ENCODE results near the gene TCF7L1.
"Not testable (repeated sequence)": the region's sequence is repeated elsewhere in the genome, so short reads cannot be mapped to it uniquely, and the experiment has no call there.

The TCF7L1 gene

DNA sequence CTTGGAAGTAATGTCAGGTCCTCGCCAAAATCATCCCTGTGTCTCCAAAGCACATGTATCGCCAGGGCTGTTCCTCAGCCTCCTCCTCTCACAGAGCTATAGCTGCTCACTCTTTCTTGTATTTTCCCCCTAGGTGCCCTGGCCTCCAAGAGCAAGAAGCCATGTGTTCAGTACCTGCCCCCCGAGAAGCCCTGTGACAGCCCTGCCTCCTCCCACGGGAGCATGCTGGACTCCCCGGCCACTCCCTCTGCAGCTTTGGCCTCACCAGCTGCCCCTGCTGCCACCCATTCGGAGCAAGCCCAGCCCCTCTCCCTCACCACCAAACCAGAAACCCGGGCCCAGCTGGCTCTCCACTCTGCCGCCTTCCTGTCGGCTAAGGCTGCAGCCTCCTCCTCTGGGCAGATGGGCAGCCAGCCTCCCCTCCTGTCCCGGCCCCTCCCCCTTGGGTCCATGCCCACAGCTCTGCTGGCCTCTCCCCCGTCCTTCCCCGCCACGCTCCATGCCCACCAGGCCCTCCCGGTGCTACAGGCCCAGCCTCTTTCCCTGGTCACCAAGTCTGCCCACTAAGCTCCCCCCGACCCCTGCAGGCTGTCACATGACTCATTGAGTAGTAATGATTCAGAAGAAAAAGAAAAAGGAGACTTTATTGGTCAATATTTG is 175.8 kb downstream of the TCF7L1 start:
- peak overlapping the region in 1 of 5 donors; percentile 8 for H3K4me3 ChIP-seq (ENCODE audit: low read depth in 1 of 5, low read length in 5 of 5)
- H3K4me1 ChIP-seq (ENCODE audit: control insufficient read depth in 5 of 5, insufficient read depth in 5 of 5, low read length in 5 of 5) = peaks cover 0 to 28% (median 18%) of the 10 kb centered on the region in 5 donors
- no peaks in the 10 kb centered on the region for H3K9me3 ChIP-seq (ENCODE audit: control insufficient read depth in 5 of 5, low read length in 5 of 5)
- no peaks in the 10 kb centered on the region for H3K27me3 ChIP-seq (ENCODE audit: control insufficient read depth in 5 of 5, insufficient read depth in 4 of 5, low read length in 5 of 5)
- peak overlapping the region in 1 of 5 donors; percentile 12 for H3K9ac ChIP-seq (ENCODE audit: low read length in 5 of 5)
- peaks cover 0 to 51% (median 48%) of the 10 kb centered on the region in 5 donors for H3K36me3 ChIP-seq (ENCODE audit: control insufficient read depth in 5 of 5, insufficient read depth in 5 of 5, low read length in 5 of 5)
- peak overlapping the region; percentile 10 for H3K27ac ChIP-seq (ENCODE audit: low read depth, low read length)

DNA sequence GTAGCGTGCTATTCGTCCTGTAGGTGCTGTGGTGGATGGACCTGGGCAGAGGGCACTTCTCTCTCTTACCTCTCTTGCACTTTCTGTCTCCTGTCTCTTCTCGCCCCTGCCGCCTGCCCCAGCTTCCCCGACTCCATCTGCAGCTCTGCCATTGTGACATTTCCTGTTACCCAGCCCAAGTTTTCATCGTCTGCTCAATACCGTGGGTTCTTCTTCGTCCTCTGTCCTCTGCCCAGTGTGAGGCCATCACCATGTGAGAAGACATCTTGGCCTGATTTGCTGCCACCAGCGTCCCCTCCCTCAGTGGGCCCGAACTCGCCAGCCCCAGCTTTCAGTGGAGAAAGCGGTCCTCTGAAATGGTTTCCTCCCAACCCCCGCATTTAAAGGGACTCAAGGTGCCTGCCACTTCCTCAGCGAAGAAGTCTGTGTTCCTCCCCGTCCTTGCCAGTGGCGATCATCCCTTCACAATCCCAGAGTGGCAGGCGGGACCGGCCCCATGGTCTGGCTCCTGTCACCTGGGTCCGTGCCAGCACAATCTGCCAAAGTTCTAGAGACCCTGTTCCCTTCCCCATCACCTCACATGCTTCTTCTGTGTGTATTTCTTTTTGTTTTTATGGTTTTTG is 176.6 kb downstream of the TCF7L1 start:
- Histone ChIP-seq H3K4me3 (ENCODE audit: low read depth in 1 of 5, low read length in 5 of 5) (peak overlapping the region in 1 of 5 donors; percentile 8), H3K4me1 (ENCODE audit: control insufficient read depth in 5 of 5, insufficient read depth in 5 of 5, low read length in 5 of 5) (peaks cover 0 to 30% (median 18%) of the 10 kb centered on the region in 5 donors), H3K27ac (ENCODE audit: low read depth, low read length) (peak overlapping the region; percentile 10)

DNA sequence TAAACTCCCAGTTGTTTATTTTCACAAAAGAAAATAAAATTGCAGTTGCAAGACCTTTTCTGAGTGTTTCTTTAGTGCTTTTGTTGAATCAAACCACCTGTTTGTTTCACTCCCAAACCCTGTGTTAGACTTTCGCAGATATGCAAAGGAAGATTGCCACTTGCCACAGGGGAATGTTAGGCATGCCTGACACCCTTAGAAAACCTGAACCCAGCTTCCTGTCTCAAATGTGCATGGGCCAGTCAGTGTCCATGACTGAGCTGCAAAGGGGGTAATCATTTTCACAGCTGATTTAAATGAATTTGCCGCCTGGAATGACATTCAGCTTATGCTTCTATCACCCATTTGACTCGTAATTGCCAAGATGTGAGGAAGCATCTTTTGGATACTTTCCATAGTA is 177.1 kb downstream of the TCF7L1 start:
- Histone ChIP-seq H3K4me1 (ENCODE audit: control insufficient read depth in 5 of 5, insufficient read depth in 5 of 5, low read length in 5 of 5) (peaks cover 0 to 30% (median 18%) of the 10 kb centered on the region in 5 donors), H3K4me3 (ENCODE audit: low read depth in 1 of 5, low read length in 5 of 5) (no peak overlapping the region), H3K36me3 (ENCODE audit: control insufficient read depth in 5 of 5, insufficient read depth in 5 of 5, low read length in 5 of 5) (peaks cover 0 to 51% (median 45%) of the 10 kb centered on the region in 5 donors), H3K9me3 (ENCODE audit: control insufficient read depth in 5 of 5, low read length in 5 of 5) (no peaks in the 10 kb centered on the region), H3K27ac (ENCODE audit: low read depth, low read length) (no peak overlapping the region), H3K27me3 (ENCODE audit: control insufficient read depth in 5 of 5, insufficient read depth in 4 of 5, low read length in 5 of 5) (no peaks in the 10 kb centered on the region), H3K9ac (ENCODE audit: low read length in 5 of 5) (no peak overlapping the region)

More for the DNA sequence above, 176.6 kb downstream of the TCF7L1 start:
- Histone ChIP-seq H3K9me3 (ENCODE audit: control insufficient read depth in 5 of 5, low read length in 5 of 5) (no peaks in the 10 kb centered on the region), H3K36me3 (ENCODE audit: control insufficient read depth in 5 of 5, insufficient read depth in 5 of 5, low read length in 5 of 5) (peaks cover 0 to 51% (median 46%) of the 10 kb centered on the region in 5 donors), H3K27me3 (ENCODE audit: control insufficient read depth in 5 of 5, insufficient read depth in 4 of 5, low read length in 5 of 5) (no peaks in the 10 kb centered on the region), H3K9ac (ENCODE audit: low read length in 5 of 5) (no peak overlapping the region)

DNA sequence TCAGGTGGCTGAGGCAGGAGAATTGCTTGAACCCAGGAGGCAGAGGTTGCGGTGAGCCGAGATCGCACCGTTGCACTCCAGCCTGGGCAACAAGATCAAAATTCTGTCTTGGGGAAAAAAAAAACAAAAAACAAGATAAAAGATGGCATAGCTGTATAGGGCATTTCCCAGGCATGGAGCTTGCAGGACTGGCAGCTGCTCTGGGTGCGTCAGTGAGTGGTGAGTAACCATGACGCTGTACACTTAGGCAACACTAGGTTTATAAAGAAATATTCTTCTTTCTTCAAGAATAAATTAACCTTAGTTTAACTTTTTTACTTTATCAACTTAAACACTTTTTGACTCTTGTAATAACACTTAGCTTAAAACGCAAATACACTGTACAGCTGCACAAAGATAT is 179.2 kb downstream of the TCF7L1 start:
- H3K36me3 ChIP-seq (ENCODE audit: control insufficient read depth in 5 of 5, insufficient read depth in 5 of 5, low read length in 5 of 5) = peaks cover 0 to 53% (median 36%) of the 10 kb centered on the region in 5 donors

DNA sequence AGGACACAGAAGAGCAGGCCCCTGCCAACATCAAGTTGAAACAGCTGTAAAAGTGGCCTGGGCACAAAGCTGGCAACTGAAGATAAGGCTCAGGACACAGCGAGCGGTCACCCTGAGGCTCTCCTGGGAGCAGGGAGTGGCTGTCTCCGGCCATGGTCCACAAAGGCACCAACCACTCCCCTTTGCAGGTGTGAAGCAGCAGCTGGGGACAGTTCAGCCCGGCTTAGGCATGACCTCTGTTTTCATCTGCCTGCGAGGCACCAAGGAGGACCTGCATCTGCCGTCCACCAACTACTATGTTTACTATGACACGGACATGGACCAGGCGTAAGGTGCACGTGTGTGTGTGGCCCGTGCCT is 181.7 kb downstream of the TCF7L1 start:
- H3K9me3 ChIP-seq (ENCODE audit: control insufficient read depth in 5 of 5, low read length in 5 of 5) = no peaks in the 10 kb centered on the region
- no peaks in the 10 kb centered on the region for H3K27me3 ChIP-seq (ENCODE audit: control insufficient read depth in 5 of 5, insufficient read depth in 4 of 5, low read length in 5 of 5)
- no peak overlapping the region for H3K9ac ChIP-seq (ENCODE audit: low read length in 5 of 5)
- no peak overlapping the region for H3K4me3 ChIP-seq (ENCODE audit: low read depth in 1 of 5, low read length in 5 of 5)
- H3K4me1 ChIP-seq (ENCODE audit: control insufficient read depth in 5 of 5, insufficient read depth in 5 of 5, low read length in 5 of 5) = peaks cover 3 to 18% (median 12%) of the 10 kb centered on the region in 5 donors
- H3K36me3 ChIP-seq (ENCODE audit: control insufficient read depth in 5 of 5, insufficient read depth in 5 of 5, low read length in 5 of 5) = peaks cover 0 to 45% (median 29%) of the 10 kb centered on the region in 5 donors
- H3K27ac ChIP-seq (ENCODE audit: low read depth, low read length) = no peak overlapping the region

More for the DNA sequence above, 179.2 kb downstream of the TCF7L1 start:
- Histone ChIP-seq H3K4me3 (ENCODE audit: low read depth in 1 of 5, low read length in 5 of 5) (no peak overlapping the region), H3K27me3 (ENCODE audit: control insufficient read depth in 5 of 5, insufficient read depth in 4 of 5, low read length in 5 of 5) (no peaks in the 10 kb centered on the region), H3K4me1 (ENCODE audit: control insufficient read depth in 5 of 5, insufficient read depth in 5 of 5, low read length in 5 of 5) (peaks cover 0 to 20% (median 10%) of the 10 kb centered on the region in 5 donors), H3K27ac (ENCODE audit: low read depth, low read length) (no peak overlapping the region), H3K9me3 (ENCODE audit: control insufficient read depth in 5 of 5, low read length in 5 of 5) (no peaks in the 10 kb centered on the region), H3K9ac (ENCODE audit: low read length in 5 of 5) (no peak overlapping the region)

DNA sequence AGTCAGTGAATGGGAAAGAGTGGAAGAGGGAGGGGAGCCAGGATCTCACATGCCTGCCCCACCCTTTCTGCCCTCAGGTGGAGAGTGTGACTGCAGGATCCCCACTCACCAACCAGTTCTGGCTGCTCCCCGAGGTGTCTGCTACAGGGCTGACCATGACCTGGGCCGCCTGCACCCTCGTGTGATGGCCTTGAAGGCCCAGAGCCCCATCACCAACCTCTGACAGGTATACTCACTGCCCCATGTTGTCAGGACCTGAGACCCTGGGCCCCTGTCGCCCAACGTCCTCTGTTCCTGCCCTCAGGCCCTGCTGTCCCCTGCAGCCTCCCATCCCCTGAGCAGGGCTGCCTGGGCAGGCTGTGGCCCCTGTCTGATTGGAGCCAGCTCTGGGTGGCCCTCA is 182.7 kb downstream of the TCF7L1 start:
- Histone ChIP-seq H3K4me1 (ENCODE audit: control insufficient read depth in 5 of 5, insufficient read depth in 5 of 5, low read length in 5 of 5) (peaks cover 3 to 22% (median 12%) of the 10 kb centered on the region in 5 donors), H3K36me3 (ENCODE audit: control insufficient read depth in 5 of 5, insufficient read depth in 5 of 5, low read length in 5 of 5) (peaks cover 7 to 51% (median 36%) of the 10 kb centered on the region in 5 donors)
- not testable (repeated sequence) for H3K27me3 ChIP-seq (ENCODE audit: control insufficient read depth in 5 of 5, insufficient read depth in 4 of 5, low read length in 5 of 5); H3K9me3 ChIP-seq (ENCODE audit: control insufficient read depth in 5 of 5, low read length in 5 of 5); H3K4me3 ChIP-seq (ENCODE audit: low read depth in 1 of 5, low read length in 5 of 5); H3K9ac ChIP-seq (ENCODE audit: low read length in 5 of 5); H3K27ac ChIP-seq (ENCODE audit: low read depth, low read length)

DNA sequence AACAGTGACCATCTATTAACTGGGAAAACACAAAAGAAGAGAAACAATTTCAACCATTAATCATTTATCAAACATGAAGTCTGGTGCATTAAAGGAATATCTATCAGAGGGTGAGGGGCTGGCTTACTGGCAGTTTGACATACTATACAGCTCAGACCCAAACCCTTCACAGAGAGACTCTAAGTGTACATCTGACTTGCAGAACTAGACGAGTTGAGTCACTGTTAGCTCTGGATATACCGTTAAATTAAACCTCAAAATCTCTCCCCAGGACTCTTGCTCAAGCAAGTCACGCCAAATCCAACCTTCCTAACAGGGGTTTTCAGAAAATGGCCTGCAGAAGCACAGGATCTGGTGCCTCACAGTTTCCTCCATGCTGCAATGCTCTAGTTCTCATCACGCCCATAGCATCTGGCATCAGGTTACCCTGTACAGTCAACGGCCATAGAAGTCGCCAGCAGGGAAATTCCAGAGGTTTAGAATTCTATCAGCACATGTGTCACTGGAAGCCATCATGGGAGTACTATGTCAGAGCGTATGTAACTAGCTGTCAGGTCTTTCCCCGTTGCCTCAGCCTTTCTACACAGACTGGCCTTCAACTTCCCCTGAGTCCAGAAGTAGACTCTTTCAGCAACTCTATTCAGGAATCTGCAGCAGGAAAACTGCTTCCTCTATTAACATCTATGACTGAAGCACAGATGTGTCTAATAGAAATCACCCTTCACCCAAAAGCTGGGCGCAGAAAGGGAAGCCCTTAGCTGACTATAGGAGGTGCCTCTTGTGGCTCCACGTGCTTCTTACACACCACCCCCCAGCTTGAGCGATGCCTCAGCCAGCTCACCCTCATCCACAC is 185.3 kb downstream of the TCF7L1 start:
- Histone ChIP-seq H3K9me3 (ENCODE audit: control insufficient read depth in 5 of 5, low read length in 5 of 5) (no peaks in the 10 kb centered on the region), H3K4me3 (ENCODE audit: low read depth in 1 of 5, low read length in 5 of 5) (no peak overlapping the region), H3K9ac (ENCODE audit: low read length in 5 of 5) (peak overlapping the region in 1 of 5 donors; percentile 18), H3K4me1 (ENCODE audit: control insufficient read depth in 5 of 5, insufficient read depth in 5 of 5, low read length in 5 of 5) (peaks cover 3 to 29% (median 21%) of the 10 kb centered on the region in 5 donors), H3K27me3 (ENCODE audit: control insufficient read depth in 5 of 5, insufficient read depth in 4 of 5, low read length in 5 of 5) (no peaks in the 10 kb centered on the region), H3K36me3 (ENCODE audit: control insufficient read depth in 5 of 5, insufficient read depth in 5 of 5, low read length in 5 of 5) (peaks cover 12 to 74% (median 58%) of the 10 kb centered on the region in 5 donors), H3K27ac (ENCODE audit: low read depth, low read length) (peak overlapping the region; percentile 46)

DNA sequence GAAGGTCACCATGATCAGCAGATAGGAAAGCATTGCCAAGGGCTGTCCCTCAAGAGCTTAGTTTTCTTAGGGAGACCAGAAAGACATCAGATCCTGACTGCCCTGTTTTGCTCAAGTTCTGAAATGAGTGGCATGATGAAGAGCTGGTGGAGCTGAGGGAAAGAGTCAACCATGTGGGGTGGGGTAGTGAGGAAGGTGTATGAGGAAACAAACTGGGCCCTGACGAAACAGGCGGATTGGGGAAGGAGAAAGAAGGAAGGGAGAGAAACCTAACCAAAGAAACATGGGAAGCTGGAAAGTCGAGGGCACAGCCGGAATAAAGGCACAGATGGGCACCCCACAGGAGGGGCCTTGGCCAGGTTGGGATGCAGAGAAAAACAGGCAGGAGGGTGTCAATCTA is 186.6 kb downstream of the TCF7L1 start:
- H3K9ac ChIP-seq (ENCODE audit: low read length in 5 of 5) = no peak overlapping the region
- no peaks in the 10 kb centered on the region for H3K27me3 ChIP-seq (ENCODE audit: control insufficient read depth in 5 of 5, insufficient read depth in 4 of 5, low read length in 5 of 5)
- no peak overlapping the region for H3K4me3 ChIP-seq (ENCODE audit: low read depth in 1 of 5, low read length in 5 of 5)
- no peaks in the 10 kb centered on the region for H3K9me3 ChIP-seq (ENCODE audit: control insufficient read depth in 5 of 5, low read length in 5 of 5)
- peaks cover 12 to 77% (median 63%) of the 10 kb centered on the region in 5 donors for H3K36me3 ChIP-seq (ENCODE audit: control insufficient read depth in 5 of 5, insufficient read depth in 5 of 5, low read length in 5 of 5)
- H3K4me1 ChIP-seq (ENCODE audit: control insufficient read depth in 5 of 5, insufficient read depth in 5 of 5, low read length in 5 of 5) = peaks cover 5 to 40% (median 27%) of the 10 kb centered on the region in 5 donors
- H3K27ac ChIP-seq (ENCODE audit: low read depth, low read length) = no peak overlapping the region

DNA sequence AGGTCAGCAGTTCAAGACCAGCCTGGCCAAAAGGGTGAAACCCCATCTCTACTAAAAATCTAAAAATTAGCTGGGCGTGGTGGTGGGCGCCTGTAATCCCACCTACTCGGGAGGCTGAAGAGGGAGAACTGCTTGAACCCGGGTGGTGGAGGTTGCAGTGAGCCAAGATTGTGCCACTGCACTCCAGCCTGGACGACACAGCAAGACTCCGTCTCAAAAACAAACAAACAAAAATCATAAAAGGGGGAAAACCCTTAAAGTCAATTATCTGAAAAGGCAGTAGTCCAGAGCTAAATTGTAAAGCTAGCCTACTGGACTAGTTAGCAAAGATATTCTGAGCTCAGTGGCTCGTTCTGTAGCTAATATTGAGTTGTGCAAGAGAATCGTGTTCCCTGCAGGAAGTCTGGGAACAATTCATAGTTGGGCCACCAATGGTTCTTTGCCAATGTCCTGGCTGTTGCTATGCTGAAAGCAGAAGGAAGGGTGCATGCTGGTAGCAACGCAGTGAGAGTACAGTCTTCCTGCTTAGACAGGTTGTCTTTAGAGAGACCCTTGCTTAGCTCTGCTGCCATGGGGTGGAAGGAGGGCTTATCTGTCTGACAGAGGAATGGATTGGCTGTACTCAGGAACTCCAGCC is 190.3 kb downstream of the TCF7L1 start:
- no peaks in the 10 kb centered on the region for H3K27me3 ChIP-seq (ENCODE audit: control insufficient read depth in 5 of 5, insufficient read depth in 4 of 5, low read length in 5 of 5)
- peak overlapping the region in 1 of 5 donors; percentile 41 for H3K9ac ChIP-seq (ENCODE audit: low read length in 5 of 5)
- H3K36me3 ChIP-seq (ENCODE audit: control insufficient read depth in 5 of 5, insufficient read depth in 5 of 5, low read length in 5 of 5) = peaks cover 12 to 51% (median 49%) of the 10 kb centered on the region in 5 donors
- peaks cover 15 to 65% (median 53%) of the 10 kb centered on the region in 5 donors for H3K4me1 ChIP-seq (ENCODE audit: control insufficient read depth in 5 of 5, insufficient read depth in 5 of 5, low read length in 5 of 5)
- peak overlapping the region in 3 of 5 donors; percentile 9 to 32 (median 25) for H3K4me3 ChIP-seq (ENCODE audit: low read depth in 1 of 5, low read length in 5 of 5)
- H3K27ac ChIP-seq (ENCODE audit: low read depth, low read length) = no peak overlapping the region
- no peaks in the 10 kb centered on the region for H3K9me3 ChIP-seq (ENCODE audit: control insufficient read depth in 5 of 5, low read length in 5 of 5)
